Tibial nerve (tissue), 4 donors: ENCODE results near the gene FPR3.

ENCODE experiments used
- CTCF ChIP-seq, 5 experiments: fragments of 200-600 bp in 3 of 5; fragments of 450-650 bp in 2 of 5; sonication (generic) in 3 of 5; IDR thresholded peaks; one replicate each; pipeline ENCODE4 v1.5.1; 2016 to 2019; ENCODE audit warnings: antibody characterized with exemption in 5 of 5, mild to moderate bottlenecking in 3 of 5, moderate library complexity in 2 of 5
- EP300 ChIP-seq, 2 donors: sonication (generic); formaldehyde crosslinking; IDR thresholded peaks; one replicate each; pipeline ENCODE4 v1.6.1; 2017; ENCODE audit warnings: antibody characterized with exemption in 2 of 2, mild to moderate bottlenecking in 1 of 2

- no peak for TF ChIP-seq CTCF (IDR thresholded peaks at IDR 0.05)
- TF ChIP-seq EP300 (IDR thresholded peaks at IDR 0.05): no peak
These were observed 27.4 kb downstream of the FPR3 start for GRCh38 chr19:51822325-51822724.
